ENCODE data around the gene CSNK1G3.
"Not testable (repeated sequence)": the region's sequence is repeated elsewhere in the genome, so short reads cannot be mapped to it uniquely, and the experiment has no call there.

Gene CSNK1G3

GRCh38 chr5:123561230-123561629 is 49.3 kb downstream of the CSNK1G3 start:
- no peak for DNase-seq

GRCh38 chr5:123571927-123572326 is 60.0 kb downstream of the CSNK1G3 start:
- DNase-seq = peak in 1 of 2 experiments; percentile 31

GRCh38 chr5:123578390-123578789 is 66.4 kb downstream of the CSNK1G3 start:
- no peak for DNase-seq

GRCh38 chr5:123579410-123579809 is 67.4 kb downstream of the CSNK1G3 start:
- no peak for DNase-seq

- peak; percentile 53 to 59 for DNase-seq
Measured at GRCh38 chr5:123582550-123583285, 70.7 kb downstream of the CSNK1G3 start.

- DNase-seq = no peak
Measured at GRCh38 chr5:123585871-123586270, 73.9 kb downstream of the CSNK1G3 start.

GRCh38 chr5:123594434-123594833 is 82.5 kb downstream of the CSNK1G3 start:
- DNase-seq = no peak

GRCh38 chr5:123597018-123597417 is 85.0 kb downstream of the CSNK1G3 start:
- DNase-seq = no peak

GRCh38 chr5:123598028-123598689 is 86.2 kb downstream of the CSNK1G3 start:
- no peak for DNase-seq

- DNase-seq = no peak
Measured at GRCh38 chr5:123599171-123599570, 87.2 kb downstream of the CSNK1G3 start.

GRCh38 chr5:123601610-123602009 is 89.6 kb downstream of the CSNK1G3 start:
- no peak for DNase-seq

GRCh38 chr5:123605822-123606221 is 93.8 kb downstream of the CSNK1G3 start:
- no peak for DNase-seq

- peak in 1 of 2 experiments; percentile 5 for DNase-seq
Measured at GRCh38 chr5:123610209-123610608, 98.2 kb downstream of the CSNK1G3 start.

- DNase-seq = peak; percentile 70 to 75
Measured at GRCh38 chr5:123610665-123611405, 98.9 kb downstream of the CSNK1G3 start.

- no peak for DNase-seq
Measured at GRCh38 chr5:123611406-123611709, 99.4 kb downstream of the CSNK1G3 start.

- no peak for DNase-seq
Measured at GRCh38 chr5:123617561-123617960, 105.6 kb downstream of the CSNK1G3 start.

GRCh38 chr5:123626051-123626450 is 114.1 kb downstream of the CSNK1G3 start:
- DNase-seq = no peak

- no peak for DNase-seq
Measured at GRCh38 chr5:123628860-123629544, 117.0 kb downstream of the CSNK1G3 start.

GRCh38 chr5:123636006-123636405 is 124.0 kb downstream of the CSNK1G3 start:
- DNase-seq = no peak

- DNase-seq = not testable (repeated sequence)
Measured at GRCh38 chr5:123637028-123637427, 125.1 kb downstream of the CSNK1G3 start.

GRCh38 chr5:123639244-123639643 is 127.3 kb downstream of the CSNK1G3 start:
- DNase-seq = no peak

- DNase-seq = no peak
Measured at GRCh38 chr5:123645024-123645603, 133.1 kb downstream of the CSNK1G3 start.

GRCh38 chr5:123647066-123647465 is 135.1 kb downstream of the CSNK1G3 start:
- peak; percentile 26 to 30 for DNase-seq

All from Kasumi-1 (cell line).